Fibroblast of lung (primary cell): ENCODE data around the gene LYPLAL1.

Experiments
- CTCF ChIP-seq, 2 donors: IDR thresholded peaks in 1 of 2; conservative IDR thresholded peaks in 1 of 2; 1 replicate in 1 of 2; 2 replicates in 1 of 2; pipeline ENCODE4 v1.5.1; 2011 to 2012; ENCODE audit warnings: low read length in 2 of 2, control low read depth in 1 of 2, inconsistent platforms in 1 of 2, low read depth in 1 of 2, mild to moderate bottlenecking in 1 of 2
- EZH2 ChIP-seq: IDR thresholded peaks from 2 replicates; pipeline ENCODE4 v1.5.1; 2012; ENCODE audit warnings: low read length, control low read depth, mild to moderate bottlenecking; ENCODE audit errors: missing control alignments

- TF ChIP-seq EZH2 = no peak
- TF ChIP-seq CTCF (conservative IDR thresholded peaks at IDR 0.05 in 1 of 2, IDR thresholded peaks at IDR 0.05 in 1 of 2; ENCODE audit: low read depth in 1 of 2, low read length in 2 of 2) = no peak
Observed at GRCh38 chr1:219124163-219124562, 49.5 kb upstream of the LYPLAL1 start.
